NCI-H2196 treated with DMSO at 0.1 percent for 48 hours (cell line): ENCODE data around the gene GPNMB.
"Not testable (repeated sequence)": the region's sequence is repeated elsewhere in the genome, so short reads cannot be mapped to it uniquely, and the experiment has no call there.

Source experiments
- DNase-seq: peaks from one replicate; lab custom pipeline; 2025; ENCODE audit not compliant: unreplicated experiment; lab: John Stamatoyannopoulos, UW

The GPNMB gene

DNA sequence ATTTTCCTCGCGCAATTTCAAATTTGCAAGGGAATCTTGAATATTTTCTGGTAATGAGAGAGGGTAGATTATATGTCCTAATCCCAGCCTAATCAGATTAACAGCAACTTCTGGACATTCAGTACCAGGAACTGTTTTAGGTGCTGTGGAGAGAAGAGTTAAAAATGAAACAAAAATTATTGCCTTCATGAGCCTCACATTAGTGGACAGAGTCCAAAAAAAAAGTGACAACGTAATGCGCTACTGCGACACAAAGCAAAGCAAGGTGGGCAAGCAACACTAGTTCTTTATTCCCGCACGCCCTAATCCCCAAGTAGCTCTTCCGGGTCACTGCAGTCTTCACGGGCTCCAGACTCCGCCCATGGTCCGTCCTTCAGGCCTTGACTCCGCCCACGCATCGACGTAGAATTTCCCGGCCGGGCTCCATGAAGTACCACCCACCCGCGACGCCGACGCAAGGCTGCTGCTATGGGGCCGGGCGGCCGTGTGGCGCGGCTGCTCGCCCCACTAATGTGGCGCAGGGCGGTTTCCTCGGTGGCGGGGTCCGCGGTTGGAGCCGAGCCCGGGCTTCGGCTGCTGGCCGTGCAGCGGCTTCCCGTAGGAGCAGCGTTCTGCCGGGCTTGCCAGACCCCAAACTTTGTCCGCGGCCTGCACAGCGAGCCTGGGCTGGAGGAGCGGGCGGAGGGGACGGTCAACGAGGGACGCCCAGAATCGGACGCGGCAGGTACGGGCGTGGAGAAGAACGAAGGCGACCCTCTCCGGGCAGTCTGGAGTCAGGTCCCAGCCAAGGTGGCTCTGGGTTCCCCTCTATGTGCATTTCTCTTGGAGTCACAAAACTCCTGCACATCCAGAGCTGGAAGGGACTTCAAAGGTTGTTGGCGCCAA is 52.6 kb downstream of the GPNMB start, which contains the start of gene MALSU1:
Gene MALSU1, plus strand, starts transcription at position 455 of the 885 bp plus-strand sequence. Its CDS starts 14 bp downstream, at position 469.
- peak; percentile 94 for DNase-seq

- no peak for DNase-seq
Measured at GRCh38 chr7:23299770-23300300, 53.3 kb downstream of the GPNMB start.

DNA sequence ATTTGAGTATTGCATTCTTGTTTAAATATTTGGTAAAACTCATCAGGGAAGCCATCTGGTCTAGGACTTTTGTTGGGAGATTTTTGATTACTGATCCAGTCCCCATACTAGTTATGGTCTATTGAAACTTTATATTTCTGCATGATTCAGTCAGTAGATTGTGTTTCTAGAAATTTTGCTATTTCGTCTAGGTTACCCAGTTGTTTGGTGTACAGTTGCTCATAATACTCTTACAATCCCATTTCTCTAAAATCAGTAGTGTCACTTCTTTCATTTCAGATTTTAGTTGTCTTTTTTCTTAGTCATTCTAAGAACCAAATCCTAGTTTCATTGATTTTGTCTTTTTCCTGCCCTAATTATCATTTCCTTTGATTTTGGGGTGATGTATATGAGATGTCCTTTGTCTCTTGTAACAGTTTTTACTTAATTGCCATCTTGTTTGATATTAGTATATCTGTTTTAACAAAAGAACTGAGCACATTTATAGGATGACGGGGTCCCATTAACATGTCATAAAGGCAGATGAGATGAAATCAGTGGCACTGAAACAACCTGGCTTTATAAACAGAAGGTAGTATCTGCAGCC is 60.5 kb downstream of the GPNMB start:
- no peak for DNase-seq

- no peak for DNase-seq
Measured at GRCh38 chr7:23308754-23309153, 62.2 kb downstream of the GPNMB start.

GRCh38 chr7:23312141-23312540 is 65.6 kb downstream of the GPNMB start:
- DNase-seq = not testable (repeated sequence)

- no peak for DNase-seq
Measured at GRCh38 chr7:23315366-23315765, 68.8 kb downstream of the GPNMB start.
